Mesenchymal stem cell (in vitro differentiated cells and primary cell): Measurements from ENCODE around the gene UMOD.

Experiments
- DNase-seq: peaks from one replicate; pipeline ENCODE4 v3.0.0-alpha.2; 2013
- H2AFZ ChIP-seq: one replicate; pipeline ENCODE4 v1.6.1; 2013; ENCODE audit warnings: low read depth, mild to moderate bottlenecking, control low read depth, inconsistent platforms, low read length, moderate library complexity
- H2AK5ac ChIP-seq: 2 replicates; pipeline ENCODE4 v1.6.1; 2013; ENCODE audit warnings: low read length, moderate library complexity, mild to moderate bottlenecking, inconsistent platforms; ENCODE audit not compliant: severe bottlenecking
- H2BK120ac ChIP-seq: one replicate; pipeline ENCODE4 v1.6.1; 2013; ENCODE audit warnings: low read depth, mild to moderate bottlenecking, inconsistent platforms, low read length, moderate library complexity
- H2BK12ac ChIP-seq, 2 experiments: one replicate each; pipeline ENCODE4 v1.6.1; 2013; ENCODE audit warnings: inconsistent platforms in 2 of 2, low read length in 2 of 2, mild to moderate bottlenecking in 2 of 2, moderate library complexity in 2 of 2, control low read depth in 1 of 2
- H2BK15ac ChIP-seq: one replicate; pipeline ENCODE4 v1.6.1; 2013; ENCODE audit warnings: mild to moderate bottlenecking, low read depth, inconsistent platforms; ENCODE audit not compliant: poor library complexity, severe bottlenecking
- H2BK5ac ChIP-seq: 2 replicates; pipeline ENCODE4 v1.6.1; 2013; ENCODE audit warnings: low read depth, mild to moderate bottlenecking, low read length, control low read depth, inconsistent platforms; ENCODE audit not compliant: poor library complexity, severe bottlenecking
- H3K14ac ChIP-seq, 2 experiments: one replicate each; pipeline ENCODE4 v1.6.1; 2013; ENCODE audit warnings: inconsistent platforms in 2 of 2, low read length in 2 of 2, control low read depth in 1 of 2, mild to moderate bottlenecking in 1 of 2, moderate library complexity in 1 of 2
- H3K18ac ChIP-seq, 2 experiments: one replicate each; pipeline ENCODE4 v1.6.1; 2013; ENCODE audit warnings: inconsistent platforms in 2 of 2, low read length in 2 of 2, control low read depth in 1 of 2, low read depth in 1 of 2, mild to moderate bottlenecking in 1 of 2
- H3K23ac ChIP-seq, 2 experiments: one replicate each; pipeline ENCODE4 v1.6.1; 2013; ENCODE audit warnings: inconsistent platforms in 2 of 2, low read length in 2 of 2, mild to moderate bottlenecking in 2 of 2, moderate library complexity in 2 of 2, control low read depth in 1 of 2
- H3K27ac ChIP-seq: 2 replicates; pipeline ENCODE4 v1.5.1; 2013; ENCODE audit warnings: mild to moderate bottlenecking, moderate library complexity, low read length, control low read depth, inconsistent platforms; ENCODE audit not compliant: poor library complexity, severe bottlenecking
- H3K27me3 ChIP-seq, 2 experiments: 2 replicates each; pipeline versions ENCODE4 v1.6.1 to v1.7.0; 2013; ENCODE audit warnings: low read length in 2 of 2, mild to moderate bottlenecking in 2 of 2, moderate library complexity in 2 of 2, control low read depth in 1 of 2, inconsistent platforms in 1 of 2; ENCODE audit not compliant: control insufficient read depth in 1 of 2, insufficient read depth in 1 of 2
- H3K36me3 ChIP-seq, 2 experiments: 2 replicates each; pipeline versions ENCODE4 v1.6.1 to v1.7.0; 2013; ENCODE audit warnings: low read length in 2 of 2, control low read depth in 1 of 2, inconsistent platforms in 1 of 2, low read depth in 1 of 2, mild to moderate bottlenecking in 1 of 2; ENCODE audit not compliant: insufficient read depth in 2 of 2, control insufficient read depth in 1 of 2
- H3K4ac ChIP-seq, 2 experiments: one replicate each; pipeline ENCODE4 v1.6.1; 2013; ENCODE audit warnings: inconsistent platforms in 2 of 2, low read length in 2 of 2, mild to moderate bottlenecking in 2 of 2, moderate library complexity in 2 of 2, control low read depth in 1 of 2, low read depth in 1 of 2
- H3K4me1 ChIP-seq: 2 replicates; pipeline ENCODE4 v1.6.1; 2013; ENCODE audit warnings: low read depth, low read length, control low read depth; ENCODE audit not compliant: control insufficient read depth, insufficient read depth
- H3K4me2 ChIP-seq: 2 replicates; pipeline ENCODE4 v1.6.1; 2013; ENCODE audit warnings: low read length, mild to moderate bottlenecking, inconsistent platforms; ENCODE audit not compliant: poor library complexity, severe bottlenecking
- H3K4me3 ChIP-seq, 2 experiments: 2 replicates each; pipeline versions ENCODE4 v1.5.1 to v1.7.0; 2013; ENCODE audit warnings: low read length in 2 of 2, mild to moderate bottlenecking in 2 of 2, control low read depth in 1 of 2, low read depth in 1 of 2; ENCODE audit not compliant: insufficient read depth in 1 of 2
- H3K79me1 ChIP-seq: replicated peaks from 2 replicates; pipeline ENCODE4 v1.6.1; 2013; ENCODE audit warnings: mild to moderate bottlenecking, control low read depth, low read length, inconsistent platforms; ENCODE audit not compliant: poor library complexity, severe bottlenecking
- H3K9ac ChIP-seq: 2 replicates; pipeline ENCODE4 v1.7.0; 2013; ENCODE audit warnings: mild to moderate bottlenecking, low read length, moderate library complexity
- H3K9me3 ChIP-seq: 2 replicates; pipeline ENCODE4 v1.7.0; 2013; ENCODE audit warnings: mild to moderate bottlenecking, low read length; ENCODE audit not compliant: control insufficient read depth
- H4K8ac ChIP-seq: one replicate; pipeline ENCODE4 v1.6.1; 2013; ENCODE audit warnings: inconsistent platforms, mild to moderate bottlenecking, low read length, moderate library complexity
- H4K91ac ChIP-seq: one replicate; pipeline ENCODE4 v1.6.1; 2013; ENCODE audit warnings: mild to moderate bottlenecking, low read length, inconsistent platforms
- WGBS: methylation state at CpG from one replicate; pipeline ENCODE4 v1.1.7; 2013; ENCODE audit warnings: mixed read lengths; 5-methylcytosine and 5-hydroxymethylcytosine counted together

UMOD gene

DNA sequence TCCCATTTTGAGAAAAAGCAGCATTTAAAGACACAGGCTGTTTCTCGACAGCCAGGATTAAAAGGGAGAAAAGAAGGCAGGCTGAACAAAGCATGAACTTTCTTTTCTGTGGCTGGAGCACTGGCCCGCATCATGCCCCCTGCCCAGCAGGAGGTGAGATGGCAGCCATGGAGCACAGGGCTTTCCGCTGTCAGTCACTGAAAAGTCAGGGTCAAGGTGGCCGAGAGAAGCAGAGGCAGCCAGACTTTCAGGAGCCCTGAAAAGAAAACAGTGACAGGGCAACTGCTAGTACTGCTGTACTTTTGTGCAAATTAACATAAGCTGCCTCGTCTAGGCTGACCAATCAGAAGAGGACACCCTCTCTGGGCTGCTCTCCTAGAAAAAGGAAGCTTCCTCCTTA lies 19.4 kb downstream of the UMOD start:
- Histone ChIP-seq H4K91ac (no peak overlapping the region), H2AK5ac (no peak overlapping the region), H3K4ac (no peak overlapping the region), H2AFZ (no peak overlapping the region), H3K36me3 (no peaks in the 10 kb centered on the region), H3K4me1 (peaks cover 2% of the 10 kb centered on the region), H3K9me3 (no peaks in the 10 kb centered on the region), H3K27ac (no peak overlapping the region), H3K9ac (no peak overlapping the region), H3K27me3 (peaks cover 0 to 13% of the 10 kb centered on the region in 2 experiments), H3K23ac (no peak overlapping the region), H2BK120ac (no peak overlapping the region), H3K4me3 (no peak overlapping the region), H2BK15ac (no peak overlapping the region), H2BK12ac (no peak overlapping the region), H2BK5ac (no peak overlapping the region), H3K4me2 (no peak overlapping the region), H3K14ac (no peak overlapping the region), H3K79me1 (no peaks in the 10 kb centered on the region), H3K18ac (no peak overlapping the region), H4K8ac (no peak overlapping the region)
- no peak for DNase-seq
- WGBS, result 71% methylated on average over 5 of the region's 5 CpGs

DNA sequence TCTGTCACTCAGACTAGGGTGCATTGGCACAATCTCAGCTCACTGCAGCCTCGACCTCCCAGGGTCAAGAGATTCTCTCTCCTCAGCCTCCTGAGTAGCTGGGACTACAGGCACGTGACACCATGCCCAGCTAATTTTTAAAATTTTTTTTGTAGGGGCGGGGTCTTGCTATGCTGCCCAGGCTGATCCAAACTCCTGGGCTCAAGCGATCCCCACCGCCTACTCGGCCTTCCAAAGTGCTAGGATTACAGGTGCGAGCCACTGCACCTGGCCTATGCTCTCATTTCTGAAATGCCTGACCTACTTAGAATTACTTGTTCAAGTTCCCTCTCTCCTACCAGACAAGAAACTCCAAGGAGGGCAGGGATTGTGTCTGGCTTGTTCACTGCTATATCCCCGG lies 20.1 kb downstream of the UMOD start:
- Histone ChIP-seq H3K36me3 (no peaks in the 10 kb centered on the region), H3K27ac (no peak overlapping the region), H3K4me2 (no peak overlapping the region), H2BK15ac (no peak overlapping the region), H4K91ac (no peak overlapping the region), H3K4me3 (no peak overlapping the region), H4K8ac (no peak overlapping the region), H3K79me1 (no peaks in the 10 kb centered on the region), H2BK12ac (no peak overlapping the region), H2BK120ac (no peak overlapping the region), H2AK5ac (no peak overlapping the region), H3K4me1 (peaks cover 2% of the 10 kb centered on the region), H3K23ac (no peak overlapping the region), H3K9me3 (no peaks in the 10 kb centered on the region), H3K27me3 (peaks cover 0 to 10% of the 10 kb centered on the region in 2 experiments), H3K9ac (no peak overlapping the region), H2AFZ (no peak overlapping the region), H3K18ac (no peak overlapping the region), H2BK5ac (no peak overlapping the region), H3K4ac (no peak overlapping the region), H3K14ac (no peak overlapping the region)
- no peak for DNase-seq
- 75% methylated on average over 8 of the region's 8 CpGs for WGBS

DNA sequence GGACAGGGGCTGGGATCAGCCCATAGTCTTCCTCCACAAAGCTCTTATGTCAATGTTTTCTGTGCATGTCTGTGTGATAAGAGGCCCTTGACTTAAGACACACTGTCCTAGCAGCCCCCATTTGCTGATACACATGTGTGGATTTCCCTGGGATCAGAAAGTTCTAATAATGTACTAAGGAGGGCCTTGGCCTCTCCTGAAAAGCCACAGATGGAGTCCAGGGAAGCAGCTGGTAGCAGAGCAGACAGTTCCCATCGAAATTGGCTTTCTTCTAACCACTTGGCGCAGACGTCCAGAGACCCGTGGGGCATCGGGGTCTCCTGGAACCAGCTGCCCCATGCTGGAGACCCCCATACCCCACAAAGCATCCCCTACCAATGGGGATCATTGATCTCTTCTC lies 20.9 kb downstream of the UMOD start:
- DNase-seq, result no peak
- Histone ChIP-seq H3K14ac (no peak overlapping the region), H4K8ac (no peak overlapping the region), H3K9me3 (no peaks in the 10 kb centered on the region), H3K27me3 (peaks cover 0 to 9% of the 10 kb centered on the region in 2 experiments), H3K23ac (no peak overlapping the region), H3K4me3 (no peak overlapping the region), H3K36me3 (no peaks in the 10 kb centered on the region), H2BK12ac (no peak overlapping the region), H3K4me1 (peaks cover 2% of the 10 kb centered on the region), H2BK120ac (no peak overlapping the region), H3K79me1 (no peaks in the 10 kb centered on the region), H2BK5ac (no peak overlapping the region), H3K27ac (no peak overlapping the region), H2AK5ac (no peak overlapping the region), H3K9ac (no peak overlapping the region), H3K18ac (no peak overlapping the region), H3K4me2 (no peak overlapping the region), H2BK15ac (no peak overlapping the region), H4K91ac (no peak overlapping the region), H3K4ac (no peak overlapping the region), H2AFZ (no peak overlapping the region)
- 76% methylated on average over 5 of the region's 5 CpGs for WGBS

DNA sequence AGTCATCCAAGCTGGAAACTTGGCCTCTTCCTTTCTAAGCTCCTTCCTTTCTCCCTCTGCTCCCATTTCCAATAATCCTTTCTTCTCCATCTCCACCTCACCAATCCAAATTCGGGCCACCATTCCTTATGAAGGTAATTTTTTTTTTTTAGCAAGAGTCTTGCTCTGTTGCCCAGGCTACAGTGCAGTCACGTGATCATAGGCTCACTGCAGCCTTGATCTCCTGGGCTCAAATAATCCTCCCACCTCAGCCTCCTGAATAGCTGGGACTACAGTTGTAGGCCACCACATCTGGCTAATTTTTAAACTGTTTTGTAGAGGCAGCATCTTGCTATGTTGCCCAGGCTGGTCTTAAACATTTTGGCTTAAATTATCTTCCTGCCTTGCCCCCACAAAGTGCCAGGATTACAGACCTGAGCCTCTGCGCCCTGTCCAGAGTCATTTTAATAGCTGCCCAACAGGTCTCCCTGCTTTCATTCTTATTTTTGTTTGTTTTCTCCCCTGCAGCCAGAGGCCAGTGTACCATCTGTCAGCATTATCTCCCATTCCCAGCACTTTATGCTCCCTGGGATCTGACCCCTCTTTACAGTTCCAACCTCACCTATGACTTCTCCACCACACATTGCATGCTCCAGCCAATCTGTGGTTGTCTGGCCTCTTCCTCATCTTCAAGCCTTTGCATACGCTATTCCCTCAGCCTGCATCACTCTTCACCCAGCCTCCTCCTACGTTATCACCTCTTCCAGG lies 22.9 kb downstream of the UMOD start:
- H3K27me3 ChIP-seq, result no peaks in the 10 kb centered on the region
- no peak overlapping the region for H4K91ac ChIP-seq
- H4K8ac ChIP-seq, result no peak overlapping the region
- H3K14ac ChIP-seq, result no peak overlapping the region
- H3K36me3 ChIP-seq, result no peaks in the 10 kb centered on the region
- no peak overlapping the region for H3K4me3 ChIP-seq
- H2BK5ac ChIP-seq, result no peak overlapping the region
- H3K9ac ChIP-seq, result no peak overlapping the region
- no peak overlapping the region for H2AFZ ChIP-seq
- H3K4me1 ChIP-seq, result peaks cover 2% of the 10 kb centered on the region
- no peaks in the 10 kb centered on the region for H3K9me3 ChIP-seq
- no peak overlapping the region for H3K27ac ChIP-seq
- 60% methylated on average over 4 of the region's 5 CpGs for WGBS
- H3K4me2 ChIP-seq, result no peak overlapping the region
- no peak overlapping the region for H3K4ac ChIP-seq
- H3K79me1 ChIP-seq, result no peaks in the 10 kb centered on the region
- H2AK5ac ChIP-seq, result no peak overlapping the region
- H2BK15ac ChIP-seq, result no peak overlapping the region
- H3K18ac ChIP-seq, result no peak overlapping the region
- no peak for DNase-seq
- H3K23ac ChIP-seq, result no peak overlapping the region
- H2BK120ac ChIP-seq, result no peak overlapping the region
- H2BK12ac ChIP-seq, result no peak overlapping the region
